Measurements from ENCODE around the gene CENPX. TPM values are rescaled to one million over a fixed set of nuclear protein-coding genes. Genes with fewer than 3 reads are reported as not detected.

The CENPX gene
- total RNA-seq, 1 experiment from 2014 or later: 77.9 TPM

GRCh38 chr17:82031885-82032627, 9.4 kb upstream of the CENPX start:
- H3K79me2 ChIP-seq (ENCODE audit: insufficient read depth, low read length): no peaks in the 10 kb centered on the region
- WGBS (ENCODE audit: extremely low coverage, insufficient read length, low lambda C conversion rate): no CpG with 5 or more reads among the region's 59 CpGs
- H4K91ac ChIP-seq (ENCODE audit: insufficient read length, low read depth, low read length): no peak overlapping the region
- peak overlapping the region; percentile 60 to 77 for H3K4me3 Mint-ChIP-seq
- H3K27ac Mint-ChIP-seq: no peak overlapping the region
- peak overlapping the region; percentile 66; the same call in 1 of the 2 replicates for H3K14ac ChIP-seq (ENCODE audit: insufficient read depth, low read length)
- no peak overlapping the region for H3K23ac ChIP-seq (ENCODE audit: insufficient read length, low read depth, low read length)
- H4K5ac ChIP-seq (ENCODE audit: insufficient read length, low read depth, low read length): no peak overlapping the region
- peak overlapping the region; percentile 7 for H3K18ac ChIP-seq (ENCODE audit: insufficient read length, low read depth, low read length)
- H3K27ac ChIP-seq (ENCODE audit: insufficient read length, low read depth, low read length): no peak overlapping the region
- H3K4ac ChIP-seq (ENCODE audit: low read depth, low read length): no peak overlapping the region
- H3K36me3 Mint-ChIP-seq (ENCODE audit: insufficient read depth in 1 of 3, low read depth in 3 of 3): peaks cover 8 to 24% (median 16%) of the 10 kb centered on the region in 3 experiments; a peak in 6 of 7 replicates
- H3K4me1 Mint-ChIP-seq: peaks cover 2 to 19% of the 10 kb centered on the region in 2 experiments
- H2BK5ac ChIP-seq (ENCODE audit: insufficient read length, low read length): no peak overlapping the region
- peak; percentile 91 for DNase-seq
- no peaks in the 10 kb centered on the region for H3K79me1 ChIP-seq (ENCODE audit: insufficient read depth, low read depth, low read length, poor library complexity, severe bottlenecking)
- H2AK5ac ChIP-seq (ENCODE audit: insufficient read length, low read length): no peak overlapping the region
- H2BK120ac ChIP-seq (ENCODE audit: low read depth, low read length, poor library complexity, severe bottlenecking): no peak overlapping the region
- H2AFZ ChIP-seq (ENCODE audit: low read length): no peak overlapping the region
- no peak overlapping the region for H3T11ph ChIP-seq (ENCODE audit: low read length)
- no peak overlapping the region for H3K56ac ChIP-seq (ENCODE audit: insufficient read length, low read depth, low read length)
- H3K23me2 ChIP-seq (ENCODE audit: insufficient read length, low read depth, low read length, poor library complexity, severe bottlenecking): peaks cover 8% of the 10 kb centered on the region
- no peak overlapping the region for H2BK15ac ChIP-seq (ENCODE audit: low read depth, low read length)
- H3K9ac ChIP-seq (ENCODE audit: extremely low read depth, insufficient read length, low read length): peak overlapping the region; percentile 55
- no peak overlapping the region for H4K8ac ChIP-seq (replicated peaks; ENCODE audit: insufficient read length, low read depth, low read length)
- no peaks in the 10 kb centered on the region for H3K9me3 Mint-ChIP-seq
- no peak overlapping the region for H2BK20ac ChIP-seq (ENCODE audit: low read depth, low read length, poor library complexity, severe bottlenecking)
- H3K27me3 Mint-ChIP-seq (ENCODE audit: low read depth): peaks cover 4% of the 10 kb centered on the region
- H3K4me1 ChIP-seq (ENCODE audit: insufficient read depth, low read length): no peaks in the 10 kb centered on the region
- H2BK12ac ChIP-seq (ENCODE audit: insufficient read length, low read depth, low read length): no peak overlapping the region
- H3K9me3 ChIP-seq (ENCODE audit: control insufficient read depth, low read depth, low read length): no peaks in the 10 kb centered on the region
- H3K27me3 ChIP-seq (ENCODE audit: insufficient read depth, low read length): no peaks in the 10 kb centered on the region; the same call in 1 of the 2 replicates
- peak overlapping the region; percentile 65 for H3K4me2 ChIP-seq (ENCODE audit: insufficient read depth, insufficient read length, low read length)
- no peak for TF ChIP-seq CTCF (conservative IDR thresholded peaks at IDR 0.05)
- H4K20me1 ChIP-seq (ENCODE audit: control insufficient read depth, insufficient read depth, insufficient read length): no peaks in the 10 kb centered on the region

Measured in H9 (cell line).